PC-3 (cell line): ENCODE results near the gene GLRX5.

Experiments used
- CTCF ChIP-seq: fragments of 300-600 bp; sonication (generic); conservative IDR thresholded peaks from 2 replicates; pipeline ENCODE4 v1.5.1; 2017; ENCODE audit warnings: antibody characterized with exemption, low read depth, mild to moderate bottlenecking, low read length
- EZH2 ChIP-seq: fragments of 300-600 bp; sonication (generic); IDR thresholded peaks from one replicate; pipeline ENCODE4 v1.6.1; 2017; ENCODE audit warnings: antibody characterized with exemption, mild to moderate bottlenecking, low read length; ENCODE audit not compliant: unreplicated experiment

GRCh38 chr14:95507701-95508103 is 27.1 kb upstream of the GLRX5 start:
- TF ChIP-seq CTCF (no peak), EZH2 (no peak)
